Neural cell (in vitro differentiated cells): ENCODE data around the gene SMPD3. TPM values are rescaled to one million over a fixed set of nuclear protein-coding genes. Genes with fewer than 3 reads are reported as not detected.
"Not testable (repeated sequence)": the region's sequence is repeated elsewhere in the genome, so short reads cannot be mapped to it uniquely, and the experiment has no call there.

Experiments used
- H2AFZ ChIP-seq: fragments of 200-600, 300-800 bp; sonication (generic), shearing (Covaris generic); 2 replicates; pipeline ENCODE4 v1.6.0; 2014; ENCODE audit warnings: low read depth, mild to moderate bottlenecking, antibody characterized with exemption, low read length, moderate library complexity
- H3F3A ChIP-seq: fragments of 200-600 bp; shearing (Covaris generic); 2 replicates; pipeline ENCODE4 v1.6.1; 2016; ENCODE audit warnings: mild to moderate bottlenecking, moderate library complexity, mixed read lengths, antibody characterized with exemption, low read length; ENCODE audit not compliant: insufficient read depth, poor library complexity, severe bottlenecking
- H3K27ac ChIP-seq: fragments of 200-600, 300-800 bp; sonication (generic), shearing (Covaris generic); 2 replicates; pipeline ENCODE4 v1.5.1; 2014; ENCODE audit warnings: mild to moderate bottlenecking, low read length, moderate library complexity
- H3K27me3 ChIP-seq: fragments of 300-800, 200-600 bp; sonication (generic), shearing (Covaris generic); 2 replicates; pipeline ENCODE4 v1.6.0; 2014; ENCODE audit warnings: mild to moderate bottlenecking, low read depth, low read length, moderate library complexity; ENCODE audit not compliant: insufficient read depth
- H3K36me3 ChIP-seq: fragments of 300-800, 200-600 bp; sonication (generic), shearing (Covaris generic); 2 replicates; pipeline ENCODE4 v1.5.1; 2014; ENCODE audit warnings: mild to moderate bottlenecking, antibody characterized with exemption, low read length, moderate library complexity; ENCODE audit not compliant: insufficient read depth
- H3K4me2 ChIP-seq: fragments of 300-800, 200-600 bp; sonication (generic), shearing (Covaris generic); 2 replicates; pipeline ENCODE4 v1.6.0; 2014; ENCODE audit warnings: mild to moderate bottlenecking, low read length
- H3K4me3 ChIP-seq: fragments of 300-800, 200-600 bp; sonication (generic), shearing (Covaris generic); 2 replicates; pipeline ENCODE4 v1.5.1; 2014; ENCODE audit warnings: mild to moderate bottlenecking, low read length, moderate library complexity
- H3K79me2 ChIP-seq: fragments of 200-600 bp; shearing (Covaris generic); replicated peaks from 2 replicates; pipeline ENCODE4 v1.6.0; 2014; ENCODE audit warnings: mild to moderate bottlenecking, low read length, moderate library complexity; ENCODE audit not compliant: insufficient read depth
- H3K9ac ChIP-seq: fragments of 300-800, 200-600 bp; sonication (generic), shearing (Covaris generic); 2 replicates; pipeline ENCODE4 v1.6.1; 2016; ENCODE audit warnings: mild to moderate bottlenecking, low read length, mixed read lengths
- H3K9me2 ChIP-seq: fragments of 200-600 bp; shearing (Covaris generic); 2 replicates; pipeline ENCODE4 v1.6.1; 2016; ENCODE audit warnings: mild to moderate bottlenecking, low read length, mixed read lengths; ENCODE audit not compliant: insufficient read depth
- H3K9me3 ChIP-seq: fragments of 200-600, 300-800 bp; sonication (generic), shearing (Covaris generic); 2 replicates; pipeline ENCODE4 v1.6.1; 2016; ENCODE audit warnings: mild to moderate bottlenecking, mixed run types, low read length, moderate library complexity, mixed read lengths
- H4K20me1 ChIP-seq: fragments of 200-600 bp; shearing (Covaris generic); 2 replicates; pipeline ENCODE4 v1.6.1; 2016; ENCODE audit warnings: mild to moderate bottlenecking, mixed run types; ENCODE audit not compliant: insufficient read depth
- EP300 ChIP-seq: fragments of 450-650 bp; conservative IDR thresholded peaks from 2 replicates; pipeline ENCODE4 v1.6.1; 2014; ENCODE audit warnings: antibody characterized with exemption, mild to moderate bottlenecking, moderate library complexity; ENCODE audit not compliant: poor library complexity, severe bottlenecking
- EZH2 ChIP-seq: fragments of 200-600, 300-800 bp; shearing (Covaris generic), sonication (generic); IDR thresholded peaks from 2 replicates; pipeline ENCODE4 v1.6.1; 2014; ENCODE audit warnings: antibody characterized with exemption, low read length, borderline replicate concordance, mild to moderate bottlenecking; ENCODE audit not compliant: insufficient read depth, poor library complexity, severe bottlenecking
- MXI1 ChIP-seq: fragments of 450-650 bp; conservative IDR thresholded peaks from 2 replicates; pipeline ENCODE4 v1.6.1; 2014; ENCODE audit warnings: antibody characterized with exemption, mild to moderate bottlenecking; ENCODE audit not compliant: poor library complexity, severe bottlenecking
- POLR2AphosphoS5 ChIP-seq: IDR thresholded peaks from 2 replicates; pipeline ENCODE4 v1.6.1; 2012
- RAD21 ChIP-seq: fragments of 450-650 bp; conservative IDR thresholded peaks from 2 replicates; pipeline ENCODE4 v1.6.1; 2014; ENCODE audit warnings: antibody characterized with exemption, mild to moderate bottlenecking, moderate library complexity
- SMC3 ChIP-seq: fragments of 450-650 bp; conservative IDR thresholded peaks from 2 replicates; pipeline ENCODE4 v1.6.1; 2014; ENCODE audit warnings: antibody characterized with exemption, mild to moderate bottlenecking, moderate library complexity; ENCODE audit not compliant: poor library complexity
- TAF1 ChIP-seq: IDR thresholded peaks from 2 replicates; pipeline ENCODE4 v1.6.1; 2012; ENCODE audit warnings: low read depth
- polyA minus RNA-seq: library from RNA; depleted of rRNA, polyadenylated mRNA; stranded (reverse); fragments of >200 nt; gene quantifications from 2 replicates; pipeline ENCODE4 v1.2.3, GENCODE V29; 2014
- polyA plus RNA-seq: library from polyadenylated mRNA; depleted of rRNA; stranded (reverse); fragments of >200 nt; gene quantifications from 2 replicates; pipeline ENCODE4 v1.2.3, GENCODE V29; 2014
- TF ChIP-seq, protein P1 (sequence below): IDR thresholded peaks from 2 replicates; pipeline ENCODE4 v1.6.1; 2012; ENCODE audit warnings: borderline replicate concordance
- TF ChIP-seq, protein P2 (sequence below): fragments of 450-650 bp; IDR thresholded peaks from 2 replicates; pipeline ENCODE4 v1.5.1; 2014; ENCODE audit warnings: antibody characterized with exemption, mild to moderate bottlenecking, moderate library complexity; ENCODE audit not compliant: poor library complexity, severe bottlenecking

The SMPD3 gene
- polyA plus RNA-seq (38.2 and 42.7 TPM in 2 replicates), polyA minus RNA-seq (91.0 and 97.9 TPM in 2 replicates)

DNA sequence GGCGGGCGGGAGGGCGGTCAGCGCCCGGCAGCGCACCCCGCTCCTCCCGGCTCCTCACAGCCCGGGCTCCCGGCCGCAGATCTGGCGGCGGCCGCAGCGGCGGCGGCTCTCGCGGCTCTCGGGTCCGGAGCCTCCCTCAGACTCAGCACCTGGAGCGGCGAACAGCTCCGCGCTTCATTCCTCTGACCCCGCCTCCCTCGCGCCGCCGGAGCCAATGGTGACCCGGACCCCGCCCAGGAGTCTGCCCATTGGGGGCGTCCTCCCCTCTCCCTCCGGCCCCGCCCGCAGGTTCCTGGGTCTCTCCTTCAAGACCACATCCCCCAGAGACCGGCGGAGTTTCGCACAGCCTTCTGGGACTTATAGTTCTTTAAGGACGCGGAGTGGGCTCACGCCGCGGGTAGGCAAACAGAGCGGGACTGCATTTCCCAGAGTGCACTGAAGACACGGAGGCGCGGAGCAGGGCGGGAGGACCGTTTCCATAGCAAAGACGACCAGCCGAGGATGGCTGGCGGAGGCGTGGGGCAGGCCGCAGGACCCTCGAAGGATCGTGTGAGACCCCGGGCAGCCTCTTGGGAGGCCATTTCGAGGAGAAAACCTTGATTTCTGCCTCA lies at the start of gene SMPD3:
TSS of gene SMPD3 (minus strand) at position 149 of the 611 bp plus-strand sequence. CDS start 76,327 bp downstream, outside the sequence.
- peak within 1 kb of the TSS; percentile 63 for H3K4me2 ChIP-seq
- H3F3A ChIP-seq: no peaks in the 10 kb centered on the region
- peak within 1 kb of the TSS; percentile 90 for H3K27ac ChIP-seq
- no peaks in the 10 kb centered on the region for H4K20me1 ChIP-seq
- H2AFZ ChIP-seq: peak within 1 kb of the TSS; percentile 61
- no peaks in the 10 kb centered on the region for H3K27me3 ChIP-seq
- TF ChIP-seq POLR2AphosphoS5 (peak; percentile 78), SMC3 (no peak), EP300 (peak; percentile 28), EZH2 (no peak), RAD21 (no peak), MXI1 (peak; percentile 78), TAF1 (peak; percentile 88)
- TF ChIP-seq, protein P1, sequence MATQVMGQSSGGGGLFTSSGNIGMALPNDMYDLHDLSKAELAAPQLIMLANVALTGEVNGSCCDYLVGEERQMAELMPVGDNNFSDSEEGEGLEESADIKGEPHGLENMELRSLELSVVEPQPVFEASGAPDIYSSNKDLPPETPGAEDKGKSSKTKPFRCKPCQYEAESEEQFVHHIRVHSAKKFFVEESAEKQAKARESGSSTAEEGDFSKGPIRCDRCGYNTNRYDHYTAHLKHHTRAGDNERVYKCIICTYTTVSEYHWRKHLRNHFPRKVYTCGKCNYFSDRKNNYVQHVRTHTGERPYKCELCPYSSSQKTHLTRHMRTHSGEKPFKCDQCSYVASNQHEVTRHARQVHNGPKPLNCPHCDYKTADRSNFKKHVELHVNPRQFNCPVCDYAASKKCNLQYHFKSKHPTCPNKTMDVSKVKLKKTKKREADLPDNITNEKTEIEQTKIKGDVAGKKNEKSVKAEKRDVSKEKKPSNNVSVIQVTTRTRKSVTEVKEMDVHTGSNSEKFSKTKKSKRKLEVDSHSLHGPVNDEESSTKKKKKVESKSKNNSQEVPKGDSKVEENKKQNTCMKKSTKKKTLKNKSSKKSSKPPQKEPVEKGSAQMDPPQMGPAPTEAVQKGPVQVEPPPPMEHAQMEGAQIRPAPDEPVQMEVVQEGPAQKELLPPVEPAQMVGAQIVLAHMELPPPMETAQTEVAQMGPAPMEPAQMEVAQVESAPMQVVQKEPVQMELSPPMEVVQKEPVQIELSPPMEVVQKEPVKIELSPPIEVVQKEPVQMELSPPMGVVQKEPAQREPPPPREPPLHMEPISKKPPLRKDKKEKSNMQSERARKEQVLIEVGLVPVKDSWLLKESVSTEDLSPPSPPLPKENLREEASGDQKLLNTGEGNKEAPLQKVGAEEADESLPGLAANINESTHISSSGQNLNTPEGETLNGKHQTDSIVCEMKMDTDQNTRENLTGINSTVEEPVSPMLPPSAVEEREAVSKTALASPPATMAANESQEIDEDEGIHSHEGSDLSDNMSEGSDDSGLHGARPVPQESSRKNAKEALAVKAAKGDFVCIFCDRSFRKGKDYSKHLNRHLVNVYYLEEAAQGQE: peak; percentile 89
- TF ChIP-seq, protein P2, sequence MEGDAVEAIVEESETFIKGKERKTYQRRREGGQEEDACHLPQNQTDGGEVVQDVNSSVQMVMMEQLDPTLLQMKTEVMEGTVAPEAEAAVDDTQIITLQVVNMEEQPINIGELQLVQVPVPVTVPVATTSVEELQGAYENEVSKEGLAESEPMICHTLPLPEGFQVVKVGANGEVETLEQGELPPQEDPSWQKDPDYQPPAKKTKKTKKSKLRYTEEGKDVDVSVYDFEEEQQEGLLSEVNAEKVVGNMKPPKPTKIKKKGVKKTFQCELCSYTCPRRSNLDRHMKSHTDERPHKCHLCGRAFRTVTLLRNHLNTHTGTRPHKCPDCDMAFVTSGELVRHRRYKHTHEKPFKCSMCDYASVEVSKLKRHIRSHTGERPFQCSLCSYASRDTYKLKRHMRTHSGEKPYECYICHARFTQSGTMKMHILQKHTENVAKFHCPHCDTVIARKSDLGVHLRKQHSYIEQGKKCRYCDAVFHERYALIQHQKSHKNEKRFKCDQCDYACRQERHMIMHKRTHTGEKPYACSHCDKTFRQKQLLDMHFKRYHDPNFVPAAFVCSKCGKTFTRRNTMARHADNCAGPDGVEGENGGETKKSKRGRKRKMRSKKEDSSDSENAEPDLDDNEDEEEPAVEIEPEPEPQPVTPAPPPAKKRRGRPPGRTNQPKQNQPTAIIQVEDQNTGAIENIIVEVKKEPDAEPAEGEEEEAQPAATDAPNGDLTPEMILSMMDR: no peak
- H3K9me2 ChIP-seq: no peaks in the 10 kb centered on the region
- peaks cover 47% of the 10 kb centered on the region for H3K79me2 ChIP-seq
- H3K9ac ChIP-seq: peak within 1 kb of the TSS; percentile 92
- peak within 1 kb of the TSS; percentile 97 for H3K4me3 ChIP-seq
- no peaks in the 10 kb centered on the region for H3K9me3 ChIP-seq
- no peaks in the 10 kb centered on the region for H3K36me3 ChIP-seq

DNA sequence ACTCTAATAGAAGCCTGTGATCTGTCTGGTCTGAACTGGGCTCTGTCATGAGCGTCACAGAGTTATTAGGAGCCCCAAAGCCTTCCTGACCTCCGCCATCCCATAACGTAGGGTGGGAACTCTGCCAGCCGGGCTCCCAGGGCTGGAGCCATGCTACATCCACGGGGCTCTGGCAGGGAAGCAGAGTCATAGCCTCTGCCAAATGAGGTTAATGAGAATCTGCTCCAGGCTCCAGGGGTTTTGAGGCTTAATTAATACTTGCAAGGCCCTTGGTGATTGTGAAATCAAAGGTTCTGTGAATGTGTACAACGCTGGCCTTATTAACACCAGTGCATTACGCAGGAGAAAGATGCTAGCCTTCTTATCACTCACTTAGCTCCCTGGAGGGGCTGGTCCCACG lies 48.4 kb upstream of the SMPD3 start:
- Histone ChIP-seq H2AFZ (no peak overlapping the region), H4K20me1 (no peaks in the 10 kb centered on the region)
- TF ChIP-seq SMC3 (no peak), RAD21 (no peak), EZH2 (no peak), MXI1 (no peak), TAF1 (no peak), POLR2AphosphoS5 (no peak), EP300 (no peak)
- TF ChIP-seq, protein P2: no peak
- TF ChIP-seq, protein P1: no peak

DNA sequence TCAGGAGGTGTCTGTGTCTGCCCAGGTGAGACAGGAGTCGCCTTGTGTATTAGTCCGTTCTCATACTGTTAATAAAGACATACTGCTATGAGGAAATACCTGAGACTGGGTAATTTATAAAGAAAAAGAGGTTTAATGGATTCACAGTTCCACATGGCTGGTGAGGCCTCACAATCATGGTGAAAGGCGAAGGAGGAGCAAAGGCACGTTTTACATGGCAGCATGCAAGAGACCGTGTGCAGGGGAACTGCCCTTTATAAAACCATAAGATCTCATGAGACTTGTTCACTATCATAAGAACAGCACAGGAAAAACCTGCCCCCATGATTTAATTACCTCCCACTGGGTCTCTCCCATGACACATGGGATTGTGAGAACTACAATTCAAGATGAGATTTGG lies 46.0 kb upstream of the SMPD3 start:
- H3K4me3 ChIP-seq, H4K20me1 ChIP-seq, H3K4me2 ChIP-seq, H3K27ac ChIP-seq, H3K27me3 ChIP-seq, H3K9ac ChIP-seq, H3K79me2 ChIP-seq, H3K9me3 ChIP-seq, H2AFZ ChIP-seq, H3K9me2 ChIP-seq, H3F3A ChIP-seq, H3K36me3 ChIP-seq: not testable (repeated sequence)

More for the DNA sequence above, 48.4 kb upstream of the SMPD3 start:
- no peaks in the 10 kb centered on the region for H3K36me3 ChIP-seq
- no peak overlapping the region for H3K4me3 ChIP-seq
- H3K9me3 ChIP-seq: no peaks in the 10 kb centered on the region
- H3K9me2 ChIP-seq: no peaks in the 10 kb centered on the region
- no peaks in the 10 kb centered on the region for H3K79me2 ChIP-seq
- H3F3A ChIP-seq: no peaks in the 10 kb centered on the region
- no peak overlapping the region for H3K4me2 ChIP-seq
- H3K27ac ChIP-seq: no peak overlapping the region
- no peaks in the 10 kb centered on the region for H3K27me3 ChIP-seq
- H3K9ac ChIP-seq: no peak overlapping the region
